ENCODE data around the gene MTNR1A.
A peak's percentile ranks its signal among the peaks of the same experiment; 100 is the strongest.

MTNR1A gene

DNA sequence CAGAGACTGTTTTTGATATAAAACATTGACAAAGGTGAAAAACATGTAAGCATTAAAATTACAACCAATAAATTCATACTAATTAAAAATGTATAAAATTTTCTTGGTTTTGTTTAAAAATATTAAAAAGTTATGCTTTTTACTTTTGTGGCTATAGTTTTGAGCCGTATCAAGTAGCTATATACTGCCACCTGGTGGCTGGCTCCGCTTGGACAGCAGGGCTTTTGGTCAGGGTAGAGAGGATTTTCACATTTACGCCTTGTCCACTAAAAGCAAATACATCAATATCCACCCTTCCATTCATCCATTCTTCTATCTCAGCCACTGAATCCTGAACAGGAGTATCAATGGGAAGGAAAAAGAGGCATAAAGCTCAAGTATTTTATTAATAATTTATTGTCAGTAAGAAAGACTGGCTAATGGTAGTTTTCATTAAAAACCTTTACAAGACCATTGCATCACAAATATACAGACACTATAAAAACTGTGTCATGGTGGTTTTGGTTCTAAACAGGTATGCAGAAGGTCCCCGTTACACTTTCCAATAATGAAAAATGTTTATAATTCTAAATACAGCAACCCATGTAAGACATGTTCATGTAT, 32.1 kb upstream of the MTNR1A start:
- H3K27ac ChIP-seq (ENCODE audit: low read depth, low read length) = no peak overlapping the region
- no peak overlapping the region for H3K4ac ChIP-seq (ENCODE audit: low read depth, low read length)
- H3K79me1 ChIP-seq (ENCODE audit: low read length) = no peaks in the 10 kb centered on the region
- H4K12ac ChIP-seq (ENCODE audit: low read depth, low read length) = no peak overlapping the region
- no peak overlapping the region for H3K23ac ChIP-seq (ENCODE audit: low read length)
- no peak overlapping the region for H2AK5ac ChIP-seq (ENCODE audit: low read length)
- no peaks in the 10 kb centered on the region for H3K27me3 ChIP-seq (ENCODE audit: insufficient read depth, low read length)
- peaks cover 2% of the 10 kb centered on the region for H3K9me3 ChIP-seq (ENCODE audit: insufficient read depth, low read depth, low read length)
- no peak overlapping the region for H3K4me2 ChIP-seq (ENCODE audit: low read length)
- peaks cover 17 to 33% of the 10 kb centered on the region in 2 experiments for H3K36me3 ChIP-seq (ENCODE audit: control insufficient read depth in 1 of 2, insufficient read depth in 2 of 2, low read length in 2 of 2)
- no peak overlapping the region for H2BK12ac ChIP-seq (ENCODE audit: low read length)
- no peak overlapping the region for H4K91ac ChIP-seq (ENCODE audit: low read depth, low read length)
- no peaks in the 10 kb centered on the region for H3K79me2 ChIP-seq (ENCODE audit: control insufficient read depth, insufficient read depth, low read length, poor library complexity)
- H4K8ac ChIP-seq (ENCODE audit: low read depth, low read length) = no peak overlapping the region
- H3K9ac ChIP-seq (ENCODE audit: low read length) = no peak overlapping the region
- H3K4me1 ChIP-seq (ENCODE audit: control insufficient read depth in 1 of 2, insufficient read depth in 2 of 2, low read length in 2 of 2) = no peaks in the 10 kb centered on the region
- WGBS (ENCODE audit: extremely low coverage, insufficient coverage, insufficient read length) = no CpG with 5 or more reads among the region's 4 CpGs
- H3K14ac ChIP-seq (ENCODE audit: low read length) = no peak overlapping the region
- H2AFZ ChIP-seq (ENCODE audit: insufficient read depth, low read length, poor library complexity) = no peak overlapping the region
- H3K18ac ChIP-seq (ENCODE audit: low read length) = no peak overlapping the region
- H2BK120ac ChIP-seq (ENCODE audit: insufficient read depth, low read length, poor library complexity) = no peak overlapping the region
- H3K4me3 ChIP-seq (ENCODE audit: low read depth, low read length) = no peak overlapping the region
- no peak overlapping the region for H2BK5ac ChIP-seq (ENCODE audit: low read depth, low read length, poor library complexity)
- DNase-seq = peak; percentile 44 to 76

DNA sequence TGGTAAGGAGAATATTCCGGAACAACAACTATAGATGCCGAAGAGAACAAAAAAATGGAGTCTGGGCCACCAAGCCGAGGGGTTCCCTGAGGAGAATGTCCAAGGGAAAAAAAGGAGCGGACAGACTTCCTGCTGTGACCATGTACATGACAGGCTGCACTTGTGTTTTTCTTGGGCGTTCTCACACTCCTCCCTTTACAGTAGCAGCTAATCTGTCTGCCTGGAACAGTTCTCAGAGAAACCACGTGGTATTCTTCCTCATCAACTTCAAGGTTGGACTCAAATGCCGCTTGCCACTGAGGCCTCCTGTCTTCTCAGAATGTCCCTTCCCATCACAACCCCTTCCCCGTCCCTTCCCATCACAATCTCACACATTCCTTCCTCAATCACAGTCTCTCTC, 30.8 kb upstream of the MTNR1A start:
- Histone ChIP-seq H3K18ac (ENCODE audit: low read length) (no peak overlapping the region), H3K9ac (ENCODE audit: low read length) (no peak overlapping the region), H2BK12ac (ENCODE audit: low read length) (no peak overlapping the region), H3K9me3 (ENCODE audit: insufficient read depth, low read depth, low read length) (peaks cover 2% of the 10 kb centered on the region), H3K79me2 (ENCODE audit: control insufficient read depth, insufficient read depth, low read length, poor library complexity) (no peaks in the 10 kb centered on the region), H3K4me2 (ENCODE audit: low read length) (no peak overlapping the region), H2BK5ac (ENCODE audit: low read depth, low read length, poor library complexity) (no peak overlapping the region), H4K8ac (ENCODE audit: low read depth, low read length) (no peak overlapping the region), H3K36me3 (ENCODE audit: control insufficient read depth in 1 of 2, insufficient read depth in 2 of 2, low read length in 2 of 2) (peaks cover 17 to 29% of the 10 kb centered on the region in 2 experiments), H4K91ac (ENCODE audit: low read depth, low read length) (no peak overlapping the region), H2BK120ac (ENCODE audit: insufficient read depth, low read length, poor library complexity) (no peak overlapping the region), H2AFZ (ENCODE audit: insufficient read depth, low read length, poor library complexity) (no peak overlapping the region), H3K4ac (ENCODE audit: low read depth, low read length) (no peak overlapping the region), H3K23ac (ENCODE audit: low read length) (no peak overlapping the region), H4K12ac (ENCODE audit: low read depth, low read length) (no peak overlapping the region), H3K27me3 (ENCODE audit: insufficient read depth, low read length) (no peaks in the 10 kb centered on the region), H3K4me3 (ENCODE audit: low read depth, low read length) (no peak overlapping the region), H3K4me1 (ENCODE audit: control insufficient read depth in 1 of 2, insufficient read depth in 2 of 2, low read length in 2 of 2) (no peaks in the 10 kb centered on the region), H3K27ac (ENCODE audit: low read depth, low read length) (no peak overlapping the region), H3K14ac (ENCODE audit: low read length) (no peak overlapping the region), H3K79me1 (ENCODE audit: low read length) (no peaks in the 10 kb centered on the region), H2AK5ac (ENCODE audit: low read length) (no peak overlapping the region)
- no peak for DNase-seq
- 100% methylated on average over 1 of the region's 8 CpGs for WGBS (ENCODE audit: extremely low coverage, insufficient coverage, insufficient read length)

DNA sequence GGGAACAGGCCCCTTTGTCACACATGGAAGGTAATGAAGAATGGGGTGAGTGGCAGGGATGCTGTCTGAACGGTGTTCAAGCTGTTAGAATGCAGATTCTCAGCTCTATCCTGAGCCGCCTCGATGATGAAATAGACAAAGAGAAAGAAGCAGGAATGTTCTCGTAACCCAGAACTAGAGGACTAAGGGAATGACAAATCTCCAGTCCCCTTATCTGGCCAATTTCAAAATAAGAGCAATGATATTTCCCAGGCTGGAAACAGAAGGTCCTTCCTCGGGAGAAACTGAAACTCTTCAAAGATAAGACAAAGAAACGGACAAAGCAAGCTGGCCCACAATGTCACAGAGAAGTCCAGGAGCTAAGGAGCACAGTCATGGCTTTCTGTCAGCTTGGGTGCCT, 29.5 kb upstream of the MTNR1A start:
- Histone ChIP-seq H3K9me3 (ENCODE audit: insufficient read depth, low read depth, low read length) (peaks cover 2% of the 10 kb centered on the region), H3K79me1 (ENCODE audit: low read length) (no peaks in the 10 kb centered on the region), H4K91ac (ENCODE audit: low read depth, low read length) (no peak overlapping the region), H3K27ac (ENCODE audit: low read depth, low read length) (no peak overlapping the region), H3K4me3 (ENCODE audit: low read depth, low read length) (no peak overlapping the region), H3K36me3 (ENCODE audit: control insufficient read depth in 1 of 2, insufficient read depth in 2 of 2, low read length in 2 of 2) (peaks cover 17 to 26% of the 10 kb centered on the region in 2 experiments), H3K27me3 (ENCODE audit: insufficient read depth, low read length) (no peaks in the 10 kb centered on the region), H3K79me2 (ENCODE audit: control insufficient read depth, insufficient read depth, low read length, poor library complexity) (no peaks in the 10 kb centered on the region), H4K12ac (ENCODE audit: low read depth, low read length) (no peak overlapping the region), H2AK5ac (ENCODE audit: low read length) (no peak overlapping the region), H2BK5ac (ENCODE audit: low read depth, low read length, poor library complexity) (no peak overlapping the region), H3K4ac (ENCODE audit: low read depth, low read length) (no peak overlapping the region), H4K8ac (ENCODE audit: low read depth, low read length) (no peak overlapping the region), H2BK120ac (ENCODE audit: insufficient read depth, low read length, poor library complexity) (no peak overlapping the region), H3K14ac (ENCODE audit: low read length) (no peak overlapping the region), H2AFZ (ENCODE audit: insufficient read depth, low read length, poor library complexity) (no peak overlapping the region), H3K4me1 (ENCODE audit: control insufficient read depth in 1 of 2, insufficient read depth in 2 of 2, low read length in 2 of 2) (no peaks in the 10 kb centered on the region), H3K23ac (ENCODE audit: low read length) (no peak overlapping the region), H2BK12ac (ENCODE audit: low read length) (no peak overlapping the region), H3K9ac (ENCODE audit: low read length) (no peak overlapping the region), H3K18ac (ENCODE audit: low read length) (no peak overlapping the region), H3K4me2 (ENCODE audit: low read length) (no peak overlapping the region)
- no peak for DNase-seq
- no CpG with 5 or more reads among the region's 6 CpGs for WGBS (ENCODE audit: extremely low coverage, insufficient coverage, insufficient read length)

DNA sequence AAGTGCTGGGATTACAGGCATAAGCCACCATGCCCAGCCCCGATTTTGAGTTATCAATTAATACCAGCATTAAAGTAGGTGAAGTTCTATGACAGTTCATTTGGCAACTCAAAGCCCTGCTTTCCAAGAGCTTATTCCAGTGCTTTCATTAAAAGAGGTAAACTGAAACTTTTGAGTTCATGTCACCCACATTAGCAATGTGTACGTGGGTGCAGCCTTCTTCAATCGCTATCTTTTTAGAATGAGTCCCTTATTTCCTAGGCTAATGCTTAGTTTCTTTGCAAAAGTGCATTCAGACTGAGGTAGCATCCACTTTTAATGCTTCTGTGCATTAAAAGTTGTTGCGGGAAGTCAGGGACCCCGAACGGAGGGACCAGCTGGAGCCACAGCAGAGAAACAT, 26.1 kb upstream of the MTNR1A start:
- Histone ChIP-seq H3K14ac (ENCODE audit: low read length) (no peak overlapping the region), H3K4ac (ENCODE audit: low read depth, low read length) (no peak overlapping the region), H4K12ac (ENCODE audit: low read depth, low read length) (no peak overlapping the region), H2AK5ac (ENCODE audit: low read length) (no peak overlapping the region), H3K9me3 (ENCODE audit: insufficient read depth, low read depth, low read length) (no peaks in the 10 kb centered on the region), H3K79me2 (ENCODE audit: control insufficient read depth, insufficient read depth, low read length, poor library complexity) (no peaks in the 10 kb centered on the region), H2BK12ac (ENCODE audit: low read length) (no peak overlapping the region), H3K27ac (ENCODE audit: low read depth, low read length) (no peak overlapping the region), H3K36me3 (ENCODE audit: control insufficient read depth in 1 of 2, insufficient read depth in 2 of 2, low read length in 2 of 2) (peaks cover 9 to 15% of the 10 kb centered on the region in 2 experiments), H3K9ac (ENCODE audit: low read length) (no peak overlapping the region), H3K18ac (ENCODE audit: low read length) (no peak overlapping the region), H3K4me2 (ENCODE audit: low read length) (no peak overlapping the region), H4K91ac (ENCODE audit: low read depth, low read length) (no peak overlapping the region), H4K8ac (ENCODE audit: low read depth, low read length) (no peak overlapping the region), H3K23ac (ENCODE audit: low read length) (no peak overlapping the region), H2BK5ac (ENCODE audit: low read depth, low read length, poor library complexity) (no peak overlapping the region), H3K4me3 (ENCODE audit: low read depth, low read length) (no peak overlapping the region), H3K79me1 (ENCODE audit: low read length) (no peaks in the 10 kb centered on the region), H2BK120ac (ENCODE audit: insufficient read depth, low read length, poor library complexity) (no peak overlapping the region), H2AFZ (ENCODE audit: insufficient read depth, low read length, poor library complexity) (no peak overlapping the region), H3K4me1 (ENCODE audit: control insufficient read depth in 1 of 2, insufficient read depth in 2 of 2, low read length in 2 of 2) (no peaks in the 10 kb centered on the region), H3K27me3 (ENCODE audit: insufficient read depth, low read length) (no peaks in the 10 kb centered on the region)
- WGBS (ENCODE audit: extremely low coverage, insufficient coverage, insufficient read length) = no CpG with 5 or more reads among the region's 6 CpGs
- no peak for DNase-seq

Measured in trophoblast cell (in vitro differentiated cells and primary cell).